Nephron (organoid): Measurements from ENCODE around the gene RFC2.

Source experiments
- H3K27ac Mint-ChIP-seq, 3 experiments: 2 replicates each; pipeline ENCODE4 v1.8.0; 2020; ENCODE audit warnings: mixed read lengths in 3 of 3, mild to moderate bottlenecking in 2 of 3, moderate library complexity in 1 of 3
- H3K27me3 Mint-ChIP-seq: 2 replicates; pipeline ENCODE4 v1.8.0; 2021; ENCODE audit warnings: low read depth, mild to moderate bottlenecking, moderate library complexity, mixed read lengths
- H3K36me3 Mint-ChIP-seq: 2 replicates; pipeline ENCODE4 v1.8.0; 2020; ENCODE audit warnings: low read depth, mixed read lengths
- H3K4me1 Mint-ChIP-seq: 2 replicates; pipeline ENCODE4 v1.8.0; 2020; ENCODE audit warnings: mixed read lengths
- H3K4me3 Mint-ChIP-seq, 3 experiments: 2 replicates each; pipeline ENCODE4 v1.8.0; 2020; ENCODE audit warnings: mild to moderate bottlenecking in 3 of 3, mixed read lengths in 3 of 3, moderate library complexity in 2 of 3
- H3K9me3 Mint-ChIP-seq: 2 replicates; pipeline ENCODE4 v1.8.0; 2020; ENCODE audit warnings: mixed read lengths
- CTCF ChIP-seq, 3 experiments: fragments of 200-600 bp; sonication (generic); IDR thresholded peaks; one replicate each; pipeline ENCODE4 v1.5.0; 2021; ENCODE audit warnings: antibody characterized with exemption in 3 of 3; ENCODE audit not compliant: unreplicated experiment in 3 of 3

The RFC2 gene

GRCh38 chr7:74267756-74268565, 13.8 kb upstream of the RFC2 start:
- Mint-ChIP-seq H3K4me1 (peaks cover 21% of the 10 kb centered on the region), H3K27ac (peak overlapping the region in 2 of 3 experiments; percentile 44 to 72), H3K27me3 (no peaks in the 10 kb centered on the region), H3K9me3 (no peaks in the 10 kb centered on the region), H3K36me3 (no peaks in the 10 kb centered on the region), H3K4me3 (peak overlapping the region in 2 of 3 experiments; percentile 13 to 16)
- TF ChIP-seq CTCF (IDR thresholded peaks at IDR 0.05; ENCODE audit: unreplicated experiment in 3 of 3): no peak

GRCh38 chr7:74266191-74266963, 12.2 kb upstream of the RFC2 start:
- no peaks in the 10 kb centered on the region for H3K27me3 Mint-ChIP-seq
- H3K27ac Mint-ChIP-seq: peak overlapping the region in 1 of 3 experiments; percentile 26
- H3K4me3 Mint-ChIP-seq: no peak overlapping the region
- H3K36me3 Mint-ChIP-seq: no peaks in the 10 kb centered on the region
- no peak for TF ChIP-seq CTCF (IDR thresholded peaks at IDR 0.05; ENCODE audit: unreplicated experiment in 3 of 3)
- peaks cover 11% of the 10 kb centered on the region for H3K4me1 Mint-ChIP-seq
- H3K9me3 Mint-ChIP-seq: no peaks in the 10 kb centered on the region

GRCh38 chr7:74263399-74264120, 9.4 kb upstream of the RFC2 start:
- Mint-ChIP-seq H3K4me1 (peaks cover 11% of the 10 kb centered on the region), H3K27me3 (no peaks in the 10 kb centered on the region), H3K4me3 (no peak overlapping the region), H3K36me3 (no peaks in the 10 kb centered on the region), H3K27ac (peak overlapping the region in 2 of 3 experiments; percentile 67 to 76), H3K9me3 (no peaks in the 10 kb centered on the region)
- TF ChIP-seq CTCF (IDR thresholded peaks at IDR 0.05; ENCODE audit: unreplicated experiment in 3 of 3): no peak

- peak overlapping the region in 2 of 3 experiments; percentile 67 to 76 for H3K27ac Mint-ChIP-seq
- TF ChIP-seq CTCF (IDR thresholded peaks at IDR 0.05; ENCODE audit: unreplicated experiment in 3 of 3): no peak
- H3K27me3 Mint-ChIP-seq: no peaks in the 10 kb centered on the region
- no peaks in the 10 kb centered on the region for H3K36me3 Mint-ChIP-seq
- H3K4me1 Mint-ChIP-seq: peaks cover 11% of the 10 kb centered on the region
- no peaks in the 10 kb centered on the region for H3K9me3 Mint-ChIP-seq
- H3K4me3 Mint-ChIP-seq: peak overlapping the region in 1 of 3 experiments; percentile 43
Observed at GRCh38 chr7:74262639-74263398, 8.6 kb upstream of the RFC2 start.

GRCh38 chr7:74258639-74259038, 4.4 kb upstream of the RFC2 start:
- peak overlapping the region; percentile 16 to 33 (median 31) for H3K4me3 Mint-ChIP-seq
- peaks cover 29% of the 10 kb centered on the region for H3K4me1 Mint-ChIP-seq
- no peak for TF ChIP-seq CTCF (IDR thresholded peaks at IDR 0.05; ENCODE audit: unreplicated experiment in 3 of 3)
- H3K27ac Mint-ChIP-seq: peak overlapping the region in 1 of 3 experiments; percentile 21
- no peaks in the 10 kb centered on the region for H3K9me3 Mint-ChIP-seq
- no peaks in the 10 kb centered on the region for H3K36me3 Mint-ChIP-seq
- H3K27me3 Mint-ChIP-seq: no peaks in the 10 kb centered on the region
